Adrenal gland (tissue), 5 donors: ENCODE data around the gene TEAD4.

Experiments used
- CTCF ChIP-seq, 6 experiments: fragments of 450-650 bp in 4 of 6; fragments of 200-600 bp in 2 of 6; sonication (generic) in 1 of 6; IDR thresholded peaks; 1 replicate in 5 of 6; 2 replicates in 1 of 6; pipeline versions ENCODE4 v1.5.1 to v1.8.0; 2016 to 2021; ENCODE audit warnings: antibody characterized with exemption in 6 of 6, mild to moderate bottlenecking in 2 of 6, moderate library complexity in 1 of 6
- POLR2A ChIP-seq, 2 donors: fragments of 450-650 bp; IDR thresholded peaks; one replicate each; pipeline ENCODE4 v1.6.1; 2017; ENCODE audit warnings: antibody characterized with exemption in 2 of 2, mild to moderate bottlenecking in 2 of 2, moderate library complexity in 1 of 2
- donor health status: DM: no; HTN: no; CAD: no.

GRCh38 chr12:2977776-2978175 is 18.6 kb downstream of the TEAD4 start:
- TF ChIP-seq CTCF (IDR thresholded peaks at IDR 0.05), result no peak
- TF ChIP-seq POLR2A (IDR thresholded peaks at IDR 0.05), result no peak
